Right atrium auricular region (tissue), 2 donors: Measurements from ENCODE around the gene TRDMT1. TPM values are rescaled to one million over a fixed set of nuclear protein-coding genes. Genes with fewer than 3 reads are reported as not detected.

Experiments
- DNase-seq: peaks from one replicate; pipeline ENCODE4 v3.0.0-alpha.2; 2019; ENCODE audit warnings: low spot score
- H3K27ac ChIP-seq, 2 donors: fragments of 200-600 bp; sonication (generic); 1 replicate in 1 of 2; 2 replicates in 1 of 2; pipeline ENCODE4 v1.5.1; 2016 to 2019
- H3K27me3 ChIP-seq, 2 donors: fragments of 200-600 bp; sonication (generic); one replicate each; pipeline versions ENCODE4 v1.5.1 to v1.6.0; 2017 to 2019
- H3K36me3 ChIP-seq: fragments of 200-600 bp; sonication (generic); one replicate; pipeline ENCODE4 v1.5.1; 2016
- H3K4me1 ChIP-seq, 2 donors: fragments of 200-600 bp; sonication (generic); one replicate each; pipeline versions ENCODE4 v1.5.1 to v1.6.0; 2017 to 2019
- H3K4me3 ChIP-seq, 2 donors: fragments of 200-600 bp; sonication (generic); 1 replicate in 1 of 2; 2 replicates in 1 of 2; pipeline ENCODE4 v1.5.1; 2017 to 2019; ENCODE audit warnings: mild to moderate bottlenecking in 1 of 2, moderate library complexity in 1 of 2
- H3K9me3 ChIP-seq, 2 donors: fragments of 200-600 bp; sonication (generic); one replicate each; pipeline ENCODE4 v1.5.1; 2019
- CTCF ChIP-seq, 2 donors: fragments of 200-600 bp; sonication (generic); IDR thresholded peaks; one replicate each; pipeline ENCODE4 v1.5.1; 2019; ENCODE audit warnings: antibody characterized with exemption in 2 of 2
- total RNA-seq, 2 donors: library from RNA; depleted of rRNA; stranded (reverse); fragments of >200 nt; gene quantifications; one replicate each; pipeline ENCODE4 v1.1.0, GENCODE V29; 2016

The TRDMT1 gene
- total RNA-seq, 2 donors from 2014 or later = 3.8 to 5.0 TPM

GRCh38 chr10:17171141-17171641, 30.3 kb downstream of the TRDMT1 start:
- no peak for DNase-seq
- Histone ChIP-seq H3K9me3 (no peaks in the 10 kb centered on the region), H3K27me3 (no peaks in the 10 kb centered on the region), H3K4me1 (peaks cover 0 to 8% of the 10 kb centered on the region in 2 donors), H3K36me3 (no peaks in the 10 kb centered on the region), H3K27ac (no peak overlapping the region), H3K4me3 (no peak overlapping the region)
- no peak for TF ChIP-seq CTCF (IDR thresholded peaks at IDR 0.05)

- DNase-seq = no peak
- H3K27ac ChIP-seq = no peak overlapping the region
- H3K4me3 ChIP-seq = no peak overlapping the region
- H3K9me3 ChIP-seq = no peaks in the 10 kb centered on the region
- H3K36me3 ChIP-seq = no peaks in the 10 kb centered on the region
- H3K27me3 ChIP-seq = no peaks in the 10 kb centered on the region
- H3K4me1 ChIP-seq = no peaks in the 10 kb centered on the region
- no peak for TF ChIP-seq CTCF (IDR thresholded peaks at IDR 0.05)
Measured at GRCh38 chr10:17169803-17170202, 31.7 kb downstream of the TRDMT1 start.

- TF ChIP-seq CTCF (IDR thresholded peaks at IDR 0.05) = no peak
- no peak for DNase-seq
- no peaks in the 10 kb centered on the region for H3K4me1 ChIP-seq
Measured at GRCh38 chr10:17166699-17167098, 34.8 kb downstream of the TRDMT1 start.

GRCh38 chr10:17162828-17163227, 38.6 kb downstream of the TRDMT1 start:
- H3K9me3 ChIP-seq = no peaks in the 10 kb centered on the region

More at GRCh38 chr10:17166699-17167098, 34.8 kb downstream of the TRDMT1 start:
- no peaks in the 10 kb centered on the region for H3K36me3 ChIP-seq
- no peak overlapping the region for H3K4me3 ChIP-seq
- no peaks in the 10 kb centered on the region for H3K27me3 ChIP-seq
- H3K27ac ChIP-seq = no peak overlapping the region
- no peaks in the 10 kb centered on the region for H3K9me3 ChIP-seq

GRCh38 chr10:17161775-17162174, 39.7 kb downstream of the TRDMT1 start:
- H3K36me3 ChIP-seq = no peaks in the 10 kb centered on the region
- no peaks in the 10 kb centered on the region for H3K27me3 ChIP-seq
- no peak overlapping the region for H3K4me3 ChIP-seq
- H3K4me1 ChIP-seq = no peaks in the 10 kb centered on the region
- TF ChIP-seq CTCF (IDR thresholded peaks at IDR 0.05) = no peak
- no peaks in the 10 kb centered on the region for H3K9me3 ChIP-seq
- no peak overlapping the region for H3K27ac ChIP-seq
- no peak for DNase-seq

More at GRCh38 chr10:17162828-17163227, 38.6 kb downstream of the TRDMT1 start:
- H3K4me1 ChIP-seq = no peaks in the 10 kb centered on the region
- no peak overlapping the region for H3K27ac ChIP-seq
- no peaks in the 10 kb centered on the region for H3K27me3 ChIP-seq
- no peaks in the 10 kb centered on the region for H3K36me3 ChIP-seq
- TF ChIP-seq CTCF (IDR thresholded peaks at IDR 0.05) = no peak
- no peak for DNase-seq
- H3K4me3 ChIP-seq = no peak overlapping the region

GRCh38 chr10:17157024-17157423, 44.4 kb downstream of the TRDMT1 start:
- no peak overlapping the region for H3K4me3 ChIP-seq
- H3K4me1 ChIP-seq = no peaks in the 10 kb centered on the region
- TF ChIP-seq CTCF (IDR thresholded peaks at IDR 0.05) = no peak
- DNase-seq = no peak
- no peak overlapping the region for H3K27ac ChIP-seq
- H3K27me3 ChIP-seq = no peaks in the 10 kb centered on the region
- H3K9me3 ChIP-seq = no peaks in the 10 kb centered on the region
- H3K36me3 ChIP-seq = no peaks in the 10 kb centered on the region
